Loucy (cell line): Measurements from ENCODE around the gene PHACTR3.

ENCODE experiments used
- H2AFZ ChIP-seq: fragments of 200-600 bp; sonication (generic); 2 replicates; pipeline ENCODE4 v1.6.0; 2016; ENCODE audit warnings: antibody characterized with exemption, mild to moderate bottlenecking, low read length, moderate library complexity
- H3F3A ChIP-seq: fragments of 200-600 bp; 2 replicates; pipeline ENCODE4 v1.6.0; 2016; ENCODE audit warnings: antibody characterized with exemption, low read depth, mild to moderate bottlenecking
- H3K27me3 ChIP-seq: fragments of 200-600 bp; sonication (generic); 2 replicates; pipeline ENCODE4 v1.6.1; 2014; ENCODE audit warnings: low read length, mild to moderate bottlenecking; ENCODE audit not compliant: insufficient read depth, poor library complexity, severe bottlenecking
- H3K36me3 ChIP-seq: fragments of 200-600 bp; sonication (generic); 2 replicates; pipeline ENCODE4 v1.6.1; 2016; ENCODE audit warnings: low read length; ENCODE audit not compliant: insufficient read depth
- H3K4me1 ChIP-seq: fragments of 200-600 bp; sonication (generic); 2 replicates; pipeline ENCODE4 v1.5.1; 2014; ENCODE audit warnings: low read length, mild to moderate bottlenecking; ENCODE audit not compliant: insufficient read depth, poor library complexity, severe bottlenecking
- H3K4me2 ChIP-seq: fragments of 200-600 bp; sonication (generic); 2 replicates; pipeline ENCODE4 v1.6.0; 2014; ENCODE audit warnings: antibody characterized with exemption, low read length, low read depth, mild to moderate bottlenecking; ENCODE audit not compliant: poor library complexity, severe bottlenecking
- H3K4me3 ChIP-seq: fragments of 200-600 bp; sonication (generic); 2 replicates; pipeline ENCODE4 v1.5.1; 2014; ENCODE audit warnings: low read length, mild to moderate bottlenecking, mixed read lengths; ENCODE audit not compliant: poor library complexity, severe bottlenecking
- H3K79me2 ChIP-seq: fragments of 200-600 bp; sonication (generic); 2 replicates; pipeline ENCODE4 v1.6.1; 2014; ENCODE audit warnings: low read length; ENCODE audit not compliant: insufficient read depth
- H3K9ac ChIP-seq: fragments of 200-600 bp; sonication (generic); 2 replicates; pipeline ENCODE4 v1.6.0; 2014; ENCODE audit warnings: mild to moderate bottlenecking, low read depth, low read length, moderate library complexity; ENCODE audit not compliant: poor library complexity, severe bottlenecking
- H3K9me2 ChIP-seq: fragments of 200-600 bp; sonication (generic); replicated peaks from 2 replicates; pipeline ENCODE4 v1.6.1; 2016; ENCODE audit warnings: low read depth, low read length, mixed read lengths
- H3K9me3 ChIP-seq: fragments of 200-600 bp; sonication (generic); 2 replicates; pipeline ENCODE4 v1.6.1; 2014; ENCODE audit warnings: mild to moderate bottlenecking, antibody characterized with exemption, low read length, low read depth; ENCODE audit not compliant: insufficient read depth
- H4K20me1 ChIP-seq: fragments of 200-600 bp; sonication (generic); 2 replicates; pipeline ENCODE4 v1.6.0; 2014; ENCODE audit warnings: antibody characterized with exemption, low read length, mild to moderate bottlenecking; ENCODE audit not compliant: insufficient read depth, poor library complexity, severe bottlenecking
- CTCF ChIP-seq: fragments of 200-600 bp; sonication (generic); conservative IDR thresholded peaks from 2 replicates; pipeline ENCODE4 v1.5.1; 2014; ENCODE audit warnings: mild to moderate bottlenecking, antibody characterized with exemption, low read length
- EZH2phosphoT487 ChIP-seq: fragments of 200-600 bp; IDR thresholded peaks from 2 replicates; pipeline ENCODE4 v1.6.1; 2018; ENCODE audit warnings: antibody characterized with exemption, mild to moderate bottlenecking, moderate library complexity, borderline replicate concordance

PHACTR3 gene

GRCh38 chr20:59666586-59666985 is 62.2 kb downstream of the PHACTR3 start:
- no peak overlapping the region for H3K4me2 ChIP-seq
- H3K9me3 ChIP-seq = no peaks in the 10 kb centered on the region
- peaks cover 4% of the 10 kb centered on the region for H4K20me1 ChIP-seq
- H3K9ac ChIP-seq = no peak overlapping the region
- H3K79me2 ChIP-seq = peaks cover 67% of the 10 kb centered on the region
- TF ChIP-seq CTCF = no peak
- H2AFZ ChIP-seq = no peak overlapping the region
- no peak overlapping the region for H3K4me3 ChIP-seq
- H3K4me1 ChIP-seq = no peaks in the 10 kb centered on the region
- H3K27me3 ChIP-seq = no peaks in the 10 kb centered on the region
- no peaks in the 10 kb centered on the region; the same call in 1 of the 2 replicates for H3K36me3 ChIP-seq
- no peaks in the 10 kb centered on the region for H3K9me2 ChIP-seq
- H3F3A ChIP-seq = no peaks in the 10 kb centered on the region

DNA sequence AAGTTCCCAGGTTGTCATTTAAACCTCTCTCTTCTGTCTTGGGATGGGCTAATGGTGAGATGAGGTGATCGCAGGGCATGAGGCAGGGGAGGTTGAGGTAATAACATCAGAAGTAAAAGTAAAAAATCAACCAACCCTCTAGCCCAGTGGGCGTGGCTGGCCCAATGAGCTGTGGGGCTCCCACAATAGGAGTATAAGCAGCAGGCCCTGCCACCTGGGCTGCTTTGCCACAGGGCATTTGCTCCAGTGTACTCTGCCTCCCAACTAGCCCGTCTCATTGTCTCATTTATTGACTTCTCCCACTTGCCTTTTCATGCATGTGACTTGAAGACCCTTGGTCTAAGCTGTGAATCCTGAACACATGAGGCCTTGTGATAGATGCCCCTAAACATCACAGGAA is 62.8 kb downstream of the PHACTR3 start:
- TF ChIP-seq CTCF (no peak), EZH2phosphoT487 (no peak)
- no peak overlapping the region for H2AFZ ChIP-seq
- H3F3A ChIP-seq = no peaks in the 10 kb centered on the region
- peaks cover 67% of the 10 kb centered on the region for H3K79me2 ChIP-seq
- H3K9me3 ChIP-seq = no peaks in the 10 kb centered on the region
- no peaks in the 10 kb centered on the region for H3K27me3 ChIP-seq
- peaks cover 4% of the 10 kb centered on the region for H4K20me1 ChIP-seq
- H3K36me3 ChIP-seq = no peaks in the 10 kb centered on the region; the same call in 1 of the 2 replicates
- H3K4me3 ChIP-seq = no peak overlapping the region
- no peak overlapping the region for H3K9ac ChIP-seq
- no peaks in the 10 kb centered on the region for H3K9me2 ChIP-seq
- no peak overlapping the region for H3K4me2 ChIP-seq
- no peaks in the 10 kb centered on the region for H3K4me1 ChIP-seq

DNA sequence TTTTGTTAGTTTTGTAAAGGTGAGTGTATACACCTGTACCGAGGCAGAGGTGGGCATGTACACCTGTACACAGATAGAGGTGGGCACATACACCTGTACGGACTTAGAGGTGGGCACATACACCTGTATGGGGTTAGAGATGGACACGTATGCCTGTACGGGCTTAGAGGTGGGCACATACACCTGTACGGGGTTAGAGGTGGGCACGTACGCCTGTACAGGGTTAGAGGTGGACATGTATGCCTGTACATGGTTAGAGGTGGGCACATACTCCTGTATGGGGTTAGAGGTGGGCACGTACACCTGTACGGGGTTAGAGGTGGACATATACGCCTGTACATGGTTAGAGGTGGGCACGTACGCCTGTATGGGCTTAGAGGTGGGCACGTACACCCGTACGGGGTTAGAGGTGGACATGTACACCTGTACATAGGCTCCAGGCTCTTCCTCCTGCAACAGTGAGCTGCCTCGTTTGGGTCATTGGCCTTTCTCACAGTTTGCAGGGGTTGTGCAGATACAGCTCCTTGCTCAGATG is 63.7 kb downstream of the PHACTR3 start:
- H3K27me3 ChIP-seq = no peaks in the 10 kb centered on the region
- no peaks in the 10 kb centered on the region for H3K9me3 ChIP-seq

More for the DNA sequence above, 63.7 kb downstream of the PHACTR3 start:
- Histone ChIP-seq H3K4me2 (no peak overlapping the region), H3F3A (no peaks in the 10 kb centered on the region), H2AFZ (no peak overlapping the region), H3K79me2 (peaks cover 67% of the 10 kb centered on the region), H3K4me3 (no peak overlapping the region), H3K36me3 (no peaks in the 10 kb centered on the region; the same call in 1 of the 2 replicates), H3K4me1 (no peaks in the 10 kb centered on the region), H4K20me1 (peaks cover 4% of the 10 kb centered on the region), H3K9me2 (no peaks in the 10 kb centered on the region), H3K9ac (no peak overlapping the region)
- TF ChIP-seq CTCF (no peak), EZH2phosphoT487 (no peak)
